GM12878 (cell line): ENCODE results near the gene LYPD4. TPM values are rescaled to one million over a fixed set of nuclear protein-coding genes. Genes with fewer than 3 reads are reported as not detected.

ENCODE experiments used
- ATAC-seq: fragments of 200-7000 bp; cut with Tn5 transposase; 3 replicates; pipeline ENCODE4 v1.9.1; 2020; ENCODE audit warnings: mild to moderate bottlenecking, moderate library complexity
- BruUV-seq: library from RNA; stranded (reverse); fragments of 400-500 nt; replicated peaks from 2 replicates; lab custom pipeline; 2021; lab: Mats Ljungman, UMichigan
- CTCF ChIA-PET: fragments of 300-600 bp; sonication (Branson Sonifier 250); formaldehyde crosslinking; extraction: SDS; loops from one replicate; lab custom pipeline; 2021; ENCODE audit warnings: inconsistent platforms; lab: Yijun Ruan, JAX
- POLR2A ChIA-PET: fragments of 350-600 bp; formaldehyde crosslinking; extraction: SDS; loops from one replicate; lab custom pipeline; 2021; ENCODE audit warnings: inconsistent platforms; lab: Charles Lee
- RAD21 ChIA-PET: fragments of 300-600 bp; sonication (Branson Sonifier 250); formaldehyde crosslinking; loops from one replicate; lab custom pipeline; 2023; ENCODE audit warnings: antibody characterized with exemption; ENCODE audit not compliant: unreplicated experiment; lab: Charles Lee
- SMC1A ChIA-PET: fragments of 300-600 bp; sonication (Branson Sonifier 250); formaldehyde crosslinking; loops from one replicate; lab custom pipeline; 2023; ENCODE audit not compliant: unreplicated experiment, uncharacterized antibody; lab: Charles Lee
- DNase-seq: peaks from one replicate; pipeline ENCODE4 v3.0.0-alpha.2; 2011; ENCODE audit warnings: low read depth, low spot score
- FAIRE-seq: peaks from 3 replicates; lab custom pipeline; 2011; peaks lifted over from hg19 to GRCh38; lab: Jason Lieb, UNC
- H2AFZ ChIP-seq: 2 replicates; pipeline ENCODE4 v1.6.0; 2011; ENCODE audit warnings: low read depth, low read length, control low read depth; ENCODE audit not compliant: control insufficient read depth
- H3K27ac ChIP-seq: 2 replicates; pipeline ENCODE4 v1.5.1; 2011; ENCODE audit warnings: control low read depth; ENCODE audit not compliant: control insufficient read depth, insufficient read depth
- H3K27me3 ChIP-seq, 2 experiments: replicated peaks in 1 of 2; 2 replicates each; pipeline versions ENCODE4 v1.6.0 to v1.6.1; 2011; ENCODE audit warnings: low read length in 1 of 2; ENCODE audit not compliant: control insufficient read depth in 2 of 2, insufficient read depth in 2 of 2
- H3K36me3 ChIP-seq, 2 experiments: 2 replicates each; pipeline ENCODE4 v1.5.1; 2011; ENCODE audit warnings: low read length in 1 of 2; ENCODE audit not compliant: control insufficient read depth in 2 of 2, insufficient read depth in 2 of 2
- H3K4me1 ChIP-seq: 2 replicates; pipeline ENCODE4 v1.6.1; 2011; ENCODE audit warnings: mild to moderate bottlenecking, low read length, moderate library complexity, mixed read lengths; ENCODE audit not compliant: control insufficient read depth, insufficient read depth
- H3K4me2 ChIP-seq: 2 replicates; pipeline ENCODE4 v1.6.0; 2011; ENCODE audit warnings: control low read depth; ENCODE audit not compliant: control insufficient read depth, insufficient read depth
- H3K4me3 ChIP-seq: fragments of 200-600 bp; sonication (generic); 2 replicates; pipeline ENCODE4 v1.5.1; 2016
- H3K79me2 ChIP-seq: 2 replicates; pipeline ENCODE4 v1.6.0; 2011; ENCODE audit warnings: low read length; ENCODE audit not compliant: control insufficient read depth, insufficient read depth
- H3K9ac ChIP-seq: 2 replicates; pipeline ENCODE4 v1.8.0; 2011; ENCODE audit warnings: low read length, control low read depth, mixed read lengths; ENCODE audit not compliant: control insufficient read depth, insufficient read depth
- H3K9me3 ChIP-seq: replicated peaks from 3 replicates; pipeline ENCODE4 v1.5.1; 2011; ENCODE audit warnings: mild to moderate bottlenecking, low read length; ENCODE audit not compliant: control insufficient read depth, insufficient read depth
- H4K20me1 ChIP-seq: 2 replicates; pipeline ENCODE4 v1.6.0; 2011; ENCODE audit not compliant: control insufficient read depth, insufficient read depth
- CHD4 ChIP-seq: fragments of 200-600 bp; sonication (generic); IDR thresholded peaks from 2 replicates; pipeline ENCODE4 v1.6.1; 2016; ENCODE audit warnings: mild to moderate bottlenecking
- DPF2 ChIP-seq: fragments of 450-650 bp; IDR thresholded peaks from 2 replicates; pipeline ENCODE4 v1.6.1; 2017; ENCODE audit warnings: mild to moderate bottlenecking
- HDAC2 ChIP-seq: fragments of 200-600 bp; sonication (generic); IDR thresholded peaks from 2 replicates; pipeline ENCODE4 v1.6.1; 2017
- IKZF2 ChIP-seq, 2 experiments: fragments of 450-650 bp; IDR thresholded peaks; 2 replicates each; pipeline ENCODE4 v1.6.1; 2017; ENCODE audit warnings: mild to moderate bottlenecking in 2 of 2, moderate library complexity in 2 of 2
- IRF5 ChIP-seq: fragments of 450-650 bp; IDR thresholded peaks from 2 replicates; pipeline ENCODE4 v1.6.1; 2017; ENCODE audit warnings: borderline replicate concordance
- MXI1 ChIP-seq: fragments of 150-350 bp; IDR thresholded peaks from 2 replicates; pipeline ENCODE4 v1.6.1; 2011; ENCODE audit warnings: low read depth, mild to moderate bottlenecking, inconsistent platforms, low read length, improper control_type of control experiment
- PAX5 ChIP-seq: IDR thresholded peaks from 2 replicates; pipeline ENCODE4 v1.6.1; 2011; ENCODE audit warnings: low read depth, low read length, borderline replicate concordance
- RFX5 ChIP-seq: IDR thresholded peaks from 2 replicates; pipeline ENCODE4 v1.6.1; 2011; ENCODE audit warnings: low read depth, low read length, improper control_type of control experiment
- SIN3A ChIP-seq: IDR thresholded peaks from 2 replicates; pipeline ENCODE4 v1.6.1; 2012; ENCODE audit warnings: low read depth, low read length, improper control_type of control experiment
- SIX5 ChIP-seq: IDR thresholded peaks from 2 replicates; pipeline ENCODE4 v1.6.1; 2011; ENCODE audit warnings: mild to moderate bottlenecking, low read depth, low read length, moderate library complexity; ENCODE audit not compliant: severe bottlenecking
- SMAD5 ChIP-seq: IDR thresholded peaks from 2 replicates; pipeline ENCODE4 v1.6.1; 2016; ENCODE audit warnings: antibody characterized with exemption, low read depth
- TAF1 ChIP-seq: IDR thresholded peaks from 2 replicates; pipeline ENCODE4 v1.6.1; 2011; ENCODE audit warnings: mild to moderate bottlenecking, low read depth, low read length, borderline replicate concordance
- TCF7 ChIP-seq: IDR thresholded peaks from 2 replicates; pipeline ENCODE4 v1.6.1; 2014; ENCODE audit warnings: antibody characterized with exemption, borderline replicate concordance
- ZNF384 ChIP-seq: IDR thresholded peaks from 2 replicates; pipeline ENCODE4 v1.6.1; 2012; ENCODE audit warnings: low read depth, mild to moderate bottlenecking, low read length, improper control_type of control experiment, borderline replicate concordance
- WGBS: methylation state at CpG from one replicate; pipeline ENCODE4 v1.1.6; 2016; ENCODE audit warnings: low lambda C conversion rate; ENCODE audit not compliant: insufficient replicate concordance, insufficient coverage; ENCODE audit errors: missing lambda C conversion rate; 5-methylcytosine and 5-hydroxymethylcytosine counted together
- in situ Hi-C: fragments of 300-500 bp; cut with MboI; formaldehyde crosslinking; loops from 9 replicates; pipeline ENCODE4 v1.14.3; 2018; ENCODE audit warnings: mixed read lengths
- intact Hi-C: fragments of 100-400 bp; cut with micrococcal nuclease; formaldehyde crosslinking; loops from one replicate; pipeline ENCODE4 v1.14.2; 2022; ENCODE audit not compliant: unreplicated experiment
- polyA plus RNA-seq, 11 experiments: library from polyadenylated mRNA; depleted of rRNA in 4 of 11; unstranded in 6 of 11; stranded (reverse) in 5 of 11; fragments of >200 nt; fragmentation: Nextera tagmentation in 4 of 11; fragmentation: Illumina TruSeq in 1 of 11; extraction: Ambion mirVana in 4 of 11; extraction: Trizol in 1 of 11; gene quantifications; 1 replicate in 1 of 11; 2 replicates in 10 of 11; pipeline versions ENCODE4 v1.2.1 to v1.2.3, GENCODE V29; 2011 to 2016; ENCODE audit warnings: inconsistent platforms in 2 of 11, missing spikeins in 2 of 11, low read depth in 1 of 11
- total RNA-seq, 4 experiments: library from RNA; depleted of rRNA in 3 of 4; stranded (reverse); fragments of >200 nt in 3 of 4; fragmentation: Illumina TruSeq in 1 of 4; extraction: Trizol in 1 of 4; gene quantifications; 2 replicates each; pipeline versions ENCODE4 v1.2.1 to v1.2.3, GENCODE V29; 2013 to 2021
- TF ChIP-seq, protein P1 (sequence below): fragments of 150-350 bp; IDR thresholded peaks from 2 replicates; pipeline ENCODE4 v1.6.1; 2016; ENCODE audit warnings: low read depth, low read length
- TF ChIP-seq, protein P2 (sequence below): fragments of 450-650 bp; IDR thresholded peaks from 2 replicates; pipeline ENCODE4 v1.6.1; 2017; ENCODE audit warnings: mild to moderate bottlenecking, low read depth, inconsistent platforms; ENCODE audit not compliant: poor library complexity, severe bottlenecking

Gene LYPD4
- total and polyA plus RNA-seq, 10 of the 15 experiments (the other 5 are each of a cell fraction or from before 2014, with no cell fraction given), result not detected

- ChIA-PET RAD21 (interaction anchor here (3.7 to 7.1 kb wide), 2 partner anchors 10 to 61 kb away, joined by 28 to 120 read pairs; partner anchors contain the start of gene CD79A), CTCF (interaction anchor here (1.2 to 10.8 kb wide), 5 partner anchors 10 to 61 kb away, joined by 3 to 136 read pairs (median 15); partner anchors contain the start of genes CD79A and RPS19), POLR2A (interaction anchor here (0.7 to 6.9 kb wide), 5 partner anchors 12 to 61 kb away, joined by 3 to 90 read pairs (median 8); partner anchors contain the start of gene RPS19), SMC1A (interaction anchor here (0.7 to 3.6 kb wide), 5 partner anchors 7 to 25 kb away, joined by 3 to 37 read pairs (median 5); partner anchors contain the start of genes CD79A and RPS19)
- Histone ChIP-seq H3K79me2 (peaks cover 67% of the 10 kb centered on the region), H3K27me3 (no peaks in the 10 kb centered on the region), H3K9me3 (no peaks in the 10 kb centered on the region), H2AFZ (peak overlapping the region; percentile 21), H3K36me3 (peaks cover 7 to 10% of the 10 kb centered on the region in 2 experiments; a peak in 3 of 4 replicates), H4K20me1 (no peaks in the 10 kb centered on the region), H3K4me2 (peak overlapping the region; percentile 90), H3K4me1 (peaks cover 30% of the 10 kb centered on the region), H3K4me3 (peak overlapping the region; percentile 89), H3K9ac (peak overlapping the region; percentile 73), H3K27ac (peak overlapping the region; percentile 87)
- FAIRE-seq (peak; percentile 78), DNase-seq (peak; percentile 86), ATAC-seq (peak; percentile 87)
- in situ Hi-C loops (no loop called here), intact Hi-C loops (loop anchor here (2.0 kb wide), 1 partner anchor 61 kb away; no protein-coding TSS in a partner anchor)
- no TSS peak for BruUV-seq
- WGBS, result under 1% methylated on average over 53 of the region's 66 CpGs
- no peak for TF ChIP-seq HDAC2
- peak; percentile 45 for TF ChIP-seq SIX5
- TF ChIP-seq TAF1, result peak; percentile 87
- TF ChIP-seq SIN3A, result peak; percentile 78; the same call in 1 of the 2 replicates
- TF ChIP-seq CHD4, result no peak
- TF ChIP-seq IKZF2 (IDR thresholded peaks at IDR 0.05), result peak; percentile 49 to 78; a peak in 3 of 4 replicates
- peak; percentile 70; the same call in 1 of the 2 replicates for TF ChIP-seq MXI1
- peak; percentile 81 for TF ChIP-seq DPF2
- peak; percentile 65; the same call in 1 of the 2 replicates for TF ChIP-seq PAX5
- TF ChIP-seq ZNF384, result no peak
- no peak for TF ChIP-seq RFX5
- TF ChIP-seq, protein P1, sequence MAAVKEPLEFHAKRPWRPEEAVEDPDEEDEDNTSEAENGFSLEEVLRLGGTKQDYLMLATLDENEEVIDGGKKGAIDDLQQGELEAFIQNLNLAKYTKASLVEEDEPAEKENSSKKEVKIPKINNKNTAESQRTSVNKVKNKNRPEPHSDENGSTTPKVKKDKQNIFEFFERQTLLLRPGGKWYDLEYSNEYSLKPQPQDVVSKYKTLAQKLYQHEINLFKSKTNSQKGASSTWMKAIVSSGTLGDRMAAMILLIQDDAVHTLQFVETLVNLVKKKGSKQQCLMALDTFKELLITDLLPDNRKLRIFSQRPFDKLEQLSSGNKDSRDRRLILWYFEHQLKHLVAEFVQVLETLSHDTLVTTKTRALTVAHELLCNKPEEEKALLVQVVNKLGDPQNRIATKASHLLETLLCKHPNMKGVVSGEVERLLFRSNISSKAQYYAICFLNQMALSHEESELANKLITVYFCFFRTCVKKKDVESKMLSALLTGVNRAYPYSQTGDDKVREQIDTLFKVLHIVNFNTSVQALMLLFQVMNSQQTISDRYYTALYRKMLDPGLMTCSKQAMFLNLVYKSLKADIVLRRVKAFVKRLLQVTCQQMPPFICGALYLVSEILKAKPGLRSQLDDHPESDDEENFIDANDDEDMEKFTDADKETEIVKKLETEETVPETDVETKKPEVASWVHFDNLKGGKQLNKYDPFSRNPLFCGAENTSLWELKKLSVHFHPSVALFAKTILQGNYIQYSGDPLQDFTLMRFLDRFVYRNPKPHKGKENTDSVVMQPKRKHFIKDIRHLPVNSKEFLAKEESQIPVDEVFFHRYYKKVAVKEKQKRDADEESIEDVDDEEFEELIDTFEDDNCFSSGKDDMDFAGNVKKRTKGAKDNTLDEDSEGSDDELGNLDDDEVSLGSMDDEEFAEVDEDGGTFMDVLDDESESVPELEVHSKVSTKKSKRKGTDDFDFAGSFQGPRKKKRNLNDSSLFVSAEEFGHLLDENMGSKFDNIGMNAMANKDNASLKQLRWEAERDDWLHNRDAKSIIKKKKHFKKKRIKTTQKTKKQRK, result no peak
- no peak for TF ChIP-seq IRF5
- no peak for TF ChIP-seq TCF7
- TF ChIP-seq SMAD5, result peak; percentile 83
- TF ChIP-seq, protein P2, sequence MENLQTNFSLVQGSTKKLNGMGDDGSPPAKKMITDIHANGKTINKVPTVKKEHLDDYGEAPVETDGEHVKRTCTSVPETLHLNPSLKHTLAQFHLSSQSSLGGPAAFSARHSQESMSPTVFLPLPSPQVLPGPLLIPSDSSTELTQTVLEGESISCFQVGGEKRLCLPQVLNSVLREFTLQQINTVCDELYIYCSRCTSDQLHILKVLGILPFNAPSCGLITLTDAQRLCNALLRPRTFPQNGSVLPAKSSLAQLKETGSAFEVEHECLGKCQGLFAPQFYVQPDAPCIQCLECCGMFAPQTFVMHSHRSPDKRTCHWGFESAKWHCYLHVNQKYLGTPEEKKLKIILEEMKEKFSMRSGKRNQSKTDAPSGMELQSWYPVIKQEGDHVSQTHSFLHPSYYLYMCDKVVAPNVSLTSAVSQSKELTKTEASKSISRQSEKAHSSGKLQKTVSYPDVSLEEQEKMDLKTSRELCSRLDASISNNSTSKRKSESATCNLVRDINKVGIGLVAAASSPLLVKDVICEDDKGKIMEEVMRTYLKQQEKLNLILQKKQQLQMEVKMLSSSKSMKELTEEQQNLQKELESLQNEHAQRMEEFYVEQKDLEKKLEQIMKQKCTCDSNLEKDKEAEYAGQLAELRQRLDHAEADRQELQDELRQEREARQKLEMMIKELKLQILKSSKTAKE, result peak; percentile 18
Observed at GRCh38 chr19:41883821-41884733, 39.6 kb upstream of the LYPD4 start.
